ENCODE measurements around the gene MARCHF10. TPM values are rescaled to one million over a fixed set of nuclear protein-coding genes. Genes with fewer than 3 reads are reported as not detected.

The MARCHF10 gene
- total and polyA plus RNA-seq, 12 donors = 0.04 TPM; not detected in 11

DNA sequence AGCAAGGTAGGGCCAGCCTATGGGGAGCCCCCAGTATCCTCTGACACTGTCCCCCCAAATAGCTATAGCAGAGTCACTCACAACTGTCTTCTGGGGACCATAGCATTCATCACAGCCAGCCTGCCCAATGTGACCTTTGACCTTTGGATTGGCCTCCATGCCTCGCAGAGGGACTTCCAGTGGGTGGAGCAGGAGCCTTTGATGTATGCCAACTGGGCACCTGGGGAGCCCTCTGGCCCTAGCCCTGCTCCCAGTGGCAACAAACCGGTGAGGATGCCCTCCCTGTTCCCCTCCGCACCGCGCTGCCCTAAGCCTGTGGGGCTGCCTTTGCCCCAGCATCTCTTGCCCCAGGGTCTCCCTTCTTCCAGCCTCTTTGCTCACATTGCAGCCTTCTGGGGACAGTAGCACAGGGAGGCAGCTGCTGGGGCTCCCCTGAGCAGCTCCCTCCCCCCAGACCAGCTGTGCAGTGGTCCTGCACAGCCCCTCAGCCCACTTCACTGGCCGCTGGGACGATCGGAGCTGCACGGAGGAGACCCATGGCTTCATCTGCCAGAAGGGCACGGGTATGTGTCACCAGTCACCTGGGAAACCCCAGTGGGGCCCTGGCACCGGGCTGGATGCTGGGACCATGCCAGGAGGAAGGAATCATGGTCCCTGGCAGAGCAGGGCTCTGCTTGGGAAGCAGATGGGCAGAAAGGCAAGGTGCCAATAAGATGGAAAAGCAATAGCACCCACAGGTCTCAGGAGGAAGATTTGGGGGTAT lies 119.5 kb downstream of the MARCHF10 start:
- ATAC-seq = peak in 1 of 8 donors; percentile 17
- Histone ChIP-seq H3K4me1 (peaks cover 0 to 13% (median 7%) of the 10 kb centered on the region in 9 donors), H3K9me3 (no peaks in the 10 kb centered on the region), H3K27me3 (no peaks in the 10 kb centered on the region), H3K27ac (no peak overlapping the region), H3K4me3 (no peak overlapping the region), H3K36me3 (peaks cover 0 to 45% (median 0%) of the 10 kb centered on the region in 9 donors)
- intact Hi-C loops (cut with DNase I) = no loop called here
- TF ChIP-seq, protein P1, sequence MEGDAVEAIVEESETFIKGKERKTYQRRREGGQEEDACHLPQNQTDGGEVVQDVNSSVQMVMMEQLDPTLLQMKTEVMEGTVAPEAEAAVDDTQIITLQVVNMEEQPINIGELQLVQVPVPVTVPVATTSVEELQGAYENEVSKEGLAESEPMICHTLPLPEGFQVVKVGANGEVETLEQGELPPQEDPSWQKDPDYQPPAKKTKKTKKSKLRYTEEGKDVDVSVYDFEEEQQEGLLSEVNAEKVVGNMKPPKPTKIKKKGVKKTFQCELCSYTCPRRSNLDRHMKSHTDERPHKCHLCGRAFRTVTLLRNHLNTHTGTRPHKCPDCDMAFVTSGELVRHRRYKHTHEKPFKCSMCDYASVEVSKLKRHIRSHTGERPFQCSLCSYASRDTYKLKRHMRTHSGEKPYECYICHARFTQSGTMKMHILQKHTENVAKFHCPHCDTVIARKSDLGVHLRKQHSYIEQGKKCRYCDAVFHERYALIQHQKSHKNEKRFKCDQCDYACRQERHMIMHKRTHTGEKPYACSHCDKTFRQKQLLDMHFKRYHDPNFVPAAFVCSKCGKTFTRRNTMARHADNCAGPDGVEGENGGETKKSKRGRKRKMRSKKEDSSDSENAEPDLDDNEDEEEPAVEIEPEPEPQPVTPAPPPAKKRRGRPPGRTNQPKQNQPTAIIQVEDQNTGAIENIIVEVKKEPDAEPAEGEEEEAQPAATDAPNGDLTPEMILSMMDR (IDR thresholded peaks at IDR 0.05) = no peak
- 66 to 67% methylated on average over 11 of the region's 11 CpGs for WGBS, 2 donors
- DNase-seq = no peak

DNA sequence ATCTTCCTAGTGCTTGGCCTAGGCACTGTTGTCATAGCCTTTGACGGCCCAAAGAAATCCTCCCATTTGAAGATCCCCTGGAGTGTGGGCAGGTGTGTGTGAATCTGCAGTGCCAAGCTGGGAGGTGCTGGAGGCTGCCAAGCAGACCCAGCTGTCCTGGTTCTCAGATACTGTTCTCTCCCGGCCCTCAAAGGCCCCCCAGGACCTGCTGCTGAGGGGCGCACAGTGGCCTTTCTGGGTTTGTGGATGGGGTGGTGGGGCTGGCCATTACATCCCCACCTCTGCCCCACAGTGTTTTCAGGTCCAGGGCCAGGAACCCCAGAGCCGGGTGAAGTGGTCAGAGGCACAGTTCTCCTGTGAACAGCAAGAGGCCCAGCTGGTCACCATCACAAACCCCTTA lies 120.1 kb downstream of the MARCHF10 start:
- ATAC-seq = no peak

DNA sequence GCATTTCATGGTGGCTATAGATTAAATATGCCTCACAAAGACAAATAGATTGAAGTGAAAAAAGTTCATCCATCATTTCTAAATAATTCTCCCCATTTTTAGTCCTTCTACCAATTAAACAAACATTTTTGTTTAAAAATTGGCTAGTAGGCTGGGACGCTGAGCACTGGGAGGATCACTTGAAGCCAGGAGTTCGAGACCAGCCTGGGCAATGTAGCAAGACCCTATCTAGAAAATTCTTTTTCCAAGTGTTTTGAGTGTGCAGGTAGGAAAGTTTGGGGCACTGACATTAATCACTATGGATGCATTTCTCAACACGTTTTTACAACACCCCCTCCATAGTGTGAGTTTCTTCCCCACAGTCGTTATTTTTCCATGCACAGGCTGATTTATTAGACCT lies 123.9 kb downstream of the MARCHF10 start:
- Histone ChIP-seq H3K9me3 (no peaks in the 10 kb centered on the region), H3K27me3 (no peaks in the 10 kb centered on the region), H3K4me3 (no peak overlapping the region), H3K36me3 (peaks cover 0 to 53% (median 0%) of the 10 kb centered on the region in 9 donors), H3K27ac (no peak overlapping the region), H3K4me1 (no peaks in the 10 kb centered on the region)
- DNase-seq (no peak), ATAC-seq (no peak)
- WGBS, 2 donors = 90 to 95% methylated on average over 4 of the region's 4 CpGs
- TF ChIP-seq, protein P1 (IDR thresholded peaks at IDR 0.05) = no peak
- intact Hi-C loops (cut with DNase I) = no loop called here

More for the DNA sequence above, 120.1 kb downstream of the MARCHF10 start:
- no peaks in the 10 kb centered on the region for H3K27me3 ChIP-seq
- peaks cover 0 to 7% (median 2%) of the 10 kb centered on the region in 9 donors for H3K4me1 ChIP-seq
- H3K36me3 ChIP-seq = peaks cover 0 to 45% (median 0%) of the 10 kb centered on the region in 9 donors
- no peaks in the 10 kb centered on the region for H3K9me3 ChIP-seq
- 93 to 94% methylated on average over 4 of the region's 4 CpGs for WGBS, 2 donors
- H3K27ac ChIP-seq = no peak overlapping the region
- no peak for DNase-seq
- H3K4me3 ChIP-seq = no peak overlapping the region
- TF ChIP-seq, protein P1 (IDR thresholded peaks at IDR 0.05) = no peak
- intact Hi-C loops (cut with DNase I) = no loop called here

DNA sequence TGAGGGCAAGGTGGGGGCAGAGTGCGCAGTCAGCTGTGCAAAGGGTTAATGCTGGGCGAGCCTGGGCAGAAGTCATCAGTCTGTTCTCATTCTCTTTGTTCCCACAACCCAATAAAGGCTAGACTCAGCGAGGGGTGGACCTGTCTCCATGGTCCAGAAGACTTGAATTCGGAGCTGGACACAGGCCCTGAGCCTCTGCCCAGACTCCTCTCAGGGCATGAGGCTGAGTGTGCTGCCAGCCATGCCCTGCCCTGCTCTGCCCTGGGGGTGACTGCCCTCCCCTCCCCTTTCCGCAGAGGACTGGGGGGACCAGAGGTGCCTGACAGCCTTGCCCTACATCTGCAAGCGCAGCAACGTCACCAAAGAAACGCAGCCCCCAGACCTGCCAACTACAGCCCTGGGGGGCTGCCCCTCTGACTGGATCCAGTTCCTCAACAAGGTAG lies 126.2 kb downstream of the MARCHF10 start:
- Histone ChIP-seq H3K27ac (no peak overlapping the region), H3K4me1 (no peaks in the 10 kb centered on the region), H3K27me3 (no peaks in the 10 kb centered on the region), H3K36me3 (peaks cover 0 to 55% (median 0%) of the 10 kb centered on the region in 9 donors), H3K4me3 (no peak overlapping the region), H3K9me3 (no peaks in the 10 kb centered on the region)
- WGBS, 2 donors = 94 to 97% methylated on average over 8 of the region's 8 CpGs
- ATAC-seq (no peak), DNase-seq (no peak)
- TF ChIP-seq, protein P1 (IDR thresholded peaks at IDR 0.05) = no peak
- intact Hi-C loops (cut with DNase I) = no loop called here
